ENCODE results near the gene ENOX2. TPM values are rescaled to one million over a fixed set of nuclear protein-coding genes. Genes with fewer than 3 reads are reported as not detected.

ENOX2 gene
- total and polyA plus RNA-seq, 2 donors (not counting 1 experiment from before 2014, with no cell fraction given): 5.1 to 18.8 TPM

DNA sequence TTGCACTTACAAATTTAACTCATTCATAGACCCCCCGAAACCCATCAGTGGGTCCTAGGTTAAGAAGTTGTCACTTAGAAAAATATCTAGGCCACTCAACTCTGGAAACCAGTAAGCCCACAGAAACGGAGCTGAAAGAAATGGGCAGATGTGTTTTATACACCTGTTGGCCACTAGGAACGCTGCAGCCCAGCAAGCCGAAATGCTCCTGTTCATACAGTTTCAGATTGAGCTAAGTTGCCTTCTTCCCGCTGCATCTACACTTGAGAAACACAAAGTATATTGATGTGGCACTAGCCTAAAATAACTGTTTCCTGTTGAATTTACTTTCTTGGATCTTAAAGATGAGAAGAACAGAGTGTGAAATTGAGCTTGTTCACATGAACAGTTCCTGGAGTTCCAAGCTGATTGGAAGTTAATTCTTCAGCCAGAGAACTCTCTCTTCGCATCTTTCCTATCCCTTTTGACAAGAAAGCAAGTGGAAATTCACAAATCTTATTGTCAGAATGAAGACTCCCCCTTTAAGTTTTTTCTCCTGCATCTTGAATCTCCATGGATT is 327.1 kb downstream of the ENOX2 start:
- no peak overlapping the region for H3K9ac ChIP-seq (ENCODE audit: low read length)
- no peaks in the 10 kb centered on the region for H4K20me1 ChIP-seq (ENCODE audit: control insufficient read depth, insufficient read depth, low read length, poor library complexity, severe bottlenecking)
- ATAC-seq (ENCODE audit: low read depth): no peak
- no peak overlapping the region for H3K4me2 ChIP-seq (replicated peaks; ENCODE audit: low read depth, low read length, poor library complexity, severe bottlenecking)
- H3K4me1 ChIP-seq (ENCODE audit: control insufficient read depth in 2 of 2, insufficient read depth in 2 of 2, low read length in 2 of 2): no peaks in the 10 kb centered on the region
- no peaks in the 10 kb centered on the region for H3K79me2 ChIP-seq (ENCODE audit: control insufficient read depth, insufficient read depth, low read length)
- DNase-seq: peak; percentile 19
- H3K36me3 ChIP-seq (replicated peaks in 1 of 2; ENCODE audit: control extremely low read depth in 1 of 2, control insufficient read depth in 1 of 2, extremely low read depth in 1 of 2, insufficient read depth in 2 of 2, low read length in 1 of 2): no peaks in the 10 kb centered on the region
- WGBS (ENCODE audit: insufficient coverage): 0% methylated on average over 1 of the region's 6 CpGs
- intact Hi-C loops (cut with micrococcal nuclease): no loop called here
- H3K27ac ChIP-seq (ENCODE audit: low read length in 2 of 2): no peak overlapping the region
- H3K27ac Mint-ChIP-seq: no peak overlapping the region
- no peak overlapping the region for H3K4me3 ChIP-seq (ENCODE audit: control extremely low read depth in 1 of 5, extremely low read depth in 1 of 5, insufficient read depth in 1 of 5, low read depth in 2 of 5, low read length in 4 of 5)
- no peak overlapping the region for H2AFZ ChIP-seq (ENCODE audit: insufficient read depth, low read depth, low read length, poor library complexity, severe bottlenecking)
- no peak overlapping the region for H3K4me3 Mint-ChIP-seq
- H3K9me3 Mint-ChIP-seq (ENCODE audit: insufficient read depth): no peaks in the 10 kb centered on the region
- CTCF ChIA-PET: interaction anchor here (0.6 to 2.4 kb wide), 8 partner anchors 9 to 348 kb away, joined by 3 to 13 read pairs (median 4); no protein-coding TSS in a partner anchor
- peaks cover 0 to 3% (median 0%) of the 10 kb centered on the region in 4 experiments for H3K27me3 ChIP-seq (replicated peaks in 1 of 4; ENCODE audit: control extremely low read depth in 1 of 4, control insufficient read depth in 3 of 4, insufficient read depth in 4 of 4, low read length in 3 of 4)
- no peaks in the 10 kb centered on the region for H3K4me1 Mint-ChIP-seq
- POLR2A ChIA-PET: no interaction called here
- TF ChIP-seq EZH2 (IDR thresholded peaks at IDR 0.05; ENCODE audit: borderline replicate concordance, insufficient read depth, low read depth, low read length, poor library complexity, severe bottlenecking): no peak
- TF ChIP-seq CTCF (IDR thresholded peaks at IDR 0.05): peak; percentile 66
- no peaks in the 10 kb centered on the region for H3K9me3 ChIP-seq (ENCODE audit: control extremely low read depth in 1 of 3, control insufficient read depth in 2 of 3, insufficient read depth in 1 of 3, low read length in 2 of 3)
- H3K27me3 Mint-ChIP-seq: no peaks in the 10 kb centered on the region

Other genes with a start within 250 kb of the ENOX2 start
- not detected in 2 replicates for gene ARHGAP36, start 155.1 kb upstream of the ENOX2 start, total RNA-seq
- gene ARHGAP36, start 155.1 kb upstream of the ENOX2 start, polyA plus RNA-seq: not detected in 2 replicates